GM18520 (cell line): Measurements from ENCODE around the gene FANCB.

Experiments
- ATAC-seq: cut with Tn5 transposase; IDR thresholded peaks from one replicate; pipeline ENCODE4 v1.9.1; 2021; ENCODE audit not compliant: unreplicated experiment

The FANCB gene

GRCh38 chrX:14843666-14844065, 29.2 kb downstream of the FANCB start:
- no peak for ATAC-seq

GRCh38 chrX:14837155-14837554, 35.7 kb downstream of the FANCB start:
- ATAC-seq = no peak

- ATAC-seq = no peak
Measured at GRCh38 chrX:14832586-14832985, 40.3 kb downstream of the FANCB start.

GRCh38 chrX:14832151-14832550, 40.7 kb downstream of the FANCB start:
- no peak for ATAC-seq

GRCh38 chrX:14829643-14830042, 43.2 kb downstream of the FANCB start:
- ATAC-seq = no peak

GRCh38 chrX:14826319-14826718, 46.5 kb downstream of the FANCB start:
- no peak for ATAC-seq

- no peak for ATAC-seq
Measured at GRCh38 chrX:14825851-14826250, 47.0 kb downstream of the FANCB start.

GRCh38 chrX:14819769-14820168, 53.1 kb downstream of the FANCB start:
- no peak for ATAC-seq

GRCh38 chrX:14817571-14817970, 55.3 kb downstream of the FANCB start:
- no peak for ATAC-seq

GRCh38 chrX:14802943-14803710, 69.7 kb downstream of the FANCB start:
- ATAC-seq = no peak

- no peak for ATAC-seq
Measured at GRCh38 chrX:14801136-14801535, 71.7 kb downstream of the FANCB start.

GRCh38 chrX:14798805-14799397, 74.0 kb downstream of the FANCB start:
- ATAC-seq = no peak
